HepG2 (cell line): ENCODE measurements around the gene ARRDC4. TPM values are rescaled to one million over a fixed set of nuclear protein-coding genes. Genes with fewer than 3 reads are reported as not detected.

ENCODE experiments used
- ATAC-seq: fragments of 200-7000 bp; cut with Tn5 transposase; 3 replicates; pipeline ENCODE4 v1.9.1; 2020; ENCODE audit warnings: mild to moderate bottlenecking, moderate library complexity
- BruUV-seq: library from RNA; stranded (reverse); fragments of 400-500 nt; replicated peaks from 2 replicates; lab custom pipeline; 2021; lab: Mats Ljungman, UMichigan
- CTCF ChIA-PET: fragments of 300-600 bp; formaldehyde crosslinking; extraction: SDS; loops from one replicate; lab custom pipeline; 2021; ENCODE audit warnings: low total read pairs, inconsistent platforms, low intra/inter-chr PET ratio; lab: Yijun Ruan, JAX
- POLR2A ChIA-PET: fragments of 350-600 bp; sonication (Branson Sonifier 250); formaldehyde crosslinking; loops from one replicate; lab custom pipeline; 2020; ENCODE audit warnings: antibody characterized with exemption, inconsistent platforms; lab: Yijun Ruan, JAX
- DNase-seq: peaks from one replicate; pipeline ENCODE4 v3.0.0-alpha.2; 2015; ENCODE audit warnings: low spot score
- FAIRE-seq: peaks from 3 replicates; lab custom pipeline; 2011; peaks lifted over from hg19 to GRCh38; lab: Jason Lieb, UNC
- H2AFZ ChIP-seq: one replicate; pipeline ENCODE4 v1.6.1; 2011; ENCODE audit warnings: low read length, inconsistent platforms
- H3K27ac ChIP-seq: fragments of 300-600 bp; 3 replicates; pipeline ENCODE4 v1.8.0; 2011; ENCODE audit warnings: mixed run types, mild to moderate bottlenecking, mixed read lengths, low read length, inconsistent platforms; ENCODE audit not compliant: insufficient read depth; ENCODE audit errors: extremely low read length
- H3K27me3 ChIP-seq, 2 experiments: fragments of 200-600 bp in 1 of 2; 2 replicates in 1 of 2; 3 replicates in 1 of 2; pipeline versions ENCODE4 v1.6.0 to v1.8.0; 2011; ENCODE audit warnings: low read length in 2 of 2, mild to moderate bottlenecking in 2 of 2, moderate library complexity in 2 of 2, inconsistent platforms in 1 of 2; ENCODE audit not compliant: insufficient read depth in 2 of 2, control insufficient read depth in 1 of 2
- H3K36me3 ChIP-seq, 2 experiments: fragments of 200-600 bp in 1 of 2; replicated peaks in 1 of 2; 2 replicates in 1 of 2; 3 replicates in 1 of 2; pipeline versions ENCODE4 v1.5.1 to v1.8.0; 2011; ENCODE audit warnings: low read length in 2 of 2, inconsistent platforms in 1 of 2; ENCODE audit not compliant: insufficient read depth in 2 of 2, control insufficient read depth in 1 of 2
- H3K4me1 ChIP-seq: 2 replicates; pipeline ENCODE4 v1.5.1; 2012; ENCODE audit warnings: low read length, inconsistent platforms; ENCODE audit not compliant: insufficient read depth
- H3K4me2 ChIP-seq: 2 replicates; pipeline ENCODE4 v1.6.0; 2011; ENCODE audit warnings: low read depth, low read length, inconsistent platforms
- H3K4me3 ChIP-seq, 3 experiments: fragments of 200-600 bp in 1 of 3; sonication (generic), shearing (Covaris generic) in 1 of 3; replicated peaks in 1 of 3; 2 replicates each; pipeline ENCODE4 v1.5.1; 2011 to 2016; ENCODE audit warnings: low read length in 3 of 3, inconsistent platforms in 2 of 3, low read depth in 2 of 3, mild to moderate bottlenecking in 2 of 3, control low read depth in 1 of 3, mixed read lengths in 1 of 3; ENCODE audit not compliant: insufficient read depth in 1 of 3
- H3K79me2 ChIP-seq: one replicate; pipeline ENCODE4 v1.6.1; 2011; ENCODE audit warnings: low read length, inconsistent platforms; ENCODE audit not compliant: insufficient read depth
- H3K9ac ChIP-seq: 2 replicates; pipeline ENCODE4 v1.6.0; 2011; ENCODE audit warnings: mild to moderate bottlenecking, low read depth, low read length, inconsistent platforms; ENCODE audit not compliant: insufficient read depth
- H3K9me3 ChIP-seq: 2 replicates; pipeline ENCODE4 v1.5.1; 2012; ENCODE audit warnings: mild to moderate bottlenecking, low read length
- H4K20me1 ChIP-seq: 2 replicates; pipeline ENCODE4 v1.6.0; 2011; ENCODE audit warnings: inconsistent platforms, mild to moderate bottlenecking, low read length, moderate library complexity; ENCODE audit not compliant: insufficient read depth
- ATAD3A ChIP-seq: sonication (generic); formaldehyde crosslinking; IDR thresholded peaks from 2 replicates; pipeline ENCODE4 v1.4.0; 2020; ENCODE audit warnings: missing genetic modification reagents
- EED ChIP-seq: sonication (generic); formaldehyde crosslinking; IDR thresholded peaks from 2 replicates; pipeline ENCODE4 v1.5.0; 2020; ENCODE audit warnings: mild to moderate bottlenecking, missing genetic modification reagents
- ELF1 ChIP-seq: sonication (generic); formaldehyde crosslinking; IDR thresholded peaks from 2 replicates; pipeline ENCODE4 v1.4.0; 2020; ENCODE audit warnings: missing genetic modification reagents
- IRF2 ChIP-seq: IDR thresholded peaks from 2 replicates; pipeline ENCODE4 v1.6.1; 2018; ENCODE audit warnings: missing genetic modification reagents, missing compliant biosample characterization
- ISX ChIP-seq: sonication (generic); formaldehyde crosslinking; conservative IDR thresholded peaks from 2 replicates; pipeline ENCODE4 v1.5.0; 2020; ENCODE audit warnings: missing genetic modification reagents
- PHF21A ChIP-seq: sonication (generic); formaldehyde crosslinking; IDR thresholded peaks from 2 replicates; pipeline ENCODE4 v1.5.0; 2020; ENCODE audit warnings: mild to moderate bottlenecking, missing genetic modification reagents
- POLR2AphosphoS5 ChIP-seq: IDR thresholded peaks from 2 replicates; pipeline ENCODE4 v1.6.1; 2012; ENCODE audit warnings: low read depth, low read length
- RCOR2 ChIP-seq: IDR thresholded peaks from 2 replicates; pipeline ENCODE4 v1.6.1; 2016; ENCODE audit warnings: missing biosample characterization, missing genetic modification reagents
- RORA ChIP-seq: sonication (generic); formaldehyde crosslinking; IDR thresholded peaks from 2 replicates; pipeline ENCODE4 v1.5.0; 2020; ENCODE audit warnings: mild to moderate bottlenecking, missing genetic modification reagents, moderate library complexity
- ZNF432 ChIP-seq: sonication (generic); formaldehyde crosslinking; IDR thresholded peaks from 2 replicates; pipeline ENCODE4 v1.5.0; 2020; ENCODE audit warnings: missing genetic modification reagents, mild to moderate bottlenecking, borderline replicate concordance
- ZNF614 ChIP-seq: IDR thresholded peaks from 2 replicates; pipeline ENCODE4 v1.6.1; 2018; ENCODE audit warnings: missing biosample characterization, missing genetic modification reagents, inconsistent platforms, borderline replicate concordance
- WGBS: methylation state at CpG from one replicate; pipeline ENCODE4 v1.1.6; 2017; ENCODE audit warnings: low lambda C conversion rate; 5-methylcytosine and 5-hydroxymethylcytosine counted together
- in situ Hi-C: cut with HindIII; loops from 2 replicates; pipeline ENCODE4 v1.10.0; 2017; ENCODE audit warnings: low pct_unique_long_range_greater_than_20kb; ENCODE audit not compliant: extremely low pct_ligation_motif_present
- intact Hi-C: fragments of 100-400 bp; cut with micrococcal nuclease; formaldehyde crosslinking; loops from one replicate; pipeline ENCODE4 v1.10.0; 2022; ENCODE audit not compliant: unreplicated experiment
- polyA plus RNA-seq, 8 experiments: library from polyadenylated mRNA; depleted of rRNA in 3 of 8; stranded (reverse) in 7 of 8; unstranded in 1 of 8; fragments of >200 nt; fragmentation: Illumina TruSeq in 4 of 8; extraction: Trizol in 4 of 8; gene quantifications; 2 replicates each; pipeline versions ENCODE4 v1.2.1 to v1.2.3, GENCODE V29; 2011 to 2016; ENCODE audit warnings: low read depth in 4 of 8, missing spikeins in 1 of 8, mixed read lengths in 1 of 8; ENCODE audit not compliant: insufficient read depth in 1 of 8
- total RNA-seq, 5 experiments: library from RNA; depleted of rRNA; stranded (reverse); fragments of >200 nt; fragmentation: Illumina TruSeq; extraction: Trizol; gene quantifications; 2 replicates each; pipeline ENCODE4 v1.2.3, GENCODE V29; 2016; ENCODE audit warnings: low read depth in 1 of 5
- TF ChIP-seq, protein P1 (sequence below): sonication (generic); formaldehyde crosslinking; IDR thresholded peaks from 2 replicates; pipeline ENCODE4 v1.8.1; 2022; ENCODE audit warnings: low read depth, mild to moderate bottlenecking, missing genetic modification reagents
- TF ChIP-seq, protein P2 (sequence below): sonication (generic); formaldehyde crosslinking; IDR thresholded peaks from 2 replicates; pipeline ENCODE4 v1.8.0; 2022; ENCODE audit warnings: missing genetic modification reagents, mild to moderate bottlenecking, borderline replicate concordance
- TF ChIP-seq, protein P3 (sequence below): sonication (generic); formaldehyde crosslinking; IDR thresholded peaks from 2 replicates; pipeline ENCODE4 v1.5.0; 2020; ENCODE audit warnings: mild to moderate bottlenecking, missing genetic modification reagents, borderline replicate concordance
- TF ChIP-seq, protein P4 (sequence below): sonication (generic); formaldehyde crosslinking; IDR thresholded peaks from 2 replicates; pipeline ENCODE4 v1.8.1; 2022; ENCODE audit warnings: mild to moderate bottlenecking, missing genetic modification reagents

ARRDC4 gene
- total and polyA plus RNA-seq, 2 of the 13 experiments (the other 11 are each of a cell fraction or from before 2014, with no cell fraction given), result 1.5 to 2.5 TPM

DNA sequence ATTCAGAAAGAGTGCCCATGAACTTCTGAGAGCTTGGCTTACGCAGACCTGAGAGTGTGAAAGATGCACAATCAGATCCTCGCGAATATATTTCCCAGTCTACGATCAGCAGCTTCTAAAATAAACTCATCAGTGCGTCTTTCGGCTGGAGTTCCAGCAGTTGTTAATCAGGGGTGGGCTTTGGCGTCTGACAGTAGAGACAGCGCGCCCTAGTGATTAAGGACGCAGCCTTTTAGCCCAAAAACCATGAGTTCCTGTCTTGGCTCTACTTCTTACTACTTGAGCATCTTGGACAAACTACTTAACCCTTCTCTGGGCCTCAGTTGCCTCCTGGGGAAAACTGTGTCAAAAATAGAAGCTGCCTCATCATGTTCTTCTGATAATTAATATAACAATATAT, 15.8 kb upstream of the ARRDC4 start:
- H3K9me3 ChIP-seq, result no peaks in the 10 kb centered on the region
- intact Hi-C loops (no loop called here), in situ Hi-C loops (no loop called here)
- DNase-seq, result no peak
- H3K79me2 ChIP-seq, result no peaks in the 10 kb centered on the region
- WGBS, result 24% methylated on average over 10 of the region's 10 CpGs
- no peak for TF ChIP-seq ZNF432 (CRISPR knock-in tag)
- no peak for TF ChIP-seq RCOR2 (CRISPR knock-in tag)
- no peak for TF ChIP-seq ATAD3A (CRISPR knock-in tag)
- TF ChIP-seq EED (CRISPR knock-in tag), result no peak
- no peak for TF ChIP-seq IRF2 (CRISPR knock-in tag)
- no peak for TF ChIP-seq PHF21A
- TF ChIP-seq ZNF614 (CRISPR knock-in tag), result no peak
- TF ChIP-seq, protein P1, sequence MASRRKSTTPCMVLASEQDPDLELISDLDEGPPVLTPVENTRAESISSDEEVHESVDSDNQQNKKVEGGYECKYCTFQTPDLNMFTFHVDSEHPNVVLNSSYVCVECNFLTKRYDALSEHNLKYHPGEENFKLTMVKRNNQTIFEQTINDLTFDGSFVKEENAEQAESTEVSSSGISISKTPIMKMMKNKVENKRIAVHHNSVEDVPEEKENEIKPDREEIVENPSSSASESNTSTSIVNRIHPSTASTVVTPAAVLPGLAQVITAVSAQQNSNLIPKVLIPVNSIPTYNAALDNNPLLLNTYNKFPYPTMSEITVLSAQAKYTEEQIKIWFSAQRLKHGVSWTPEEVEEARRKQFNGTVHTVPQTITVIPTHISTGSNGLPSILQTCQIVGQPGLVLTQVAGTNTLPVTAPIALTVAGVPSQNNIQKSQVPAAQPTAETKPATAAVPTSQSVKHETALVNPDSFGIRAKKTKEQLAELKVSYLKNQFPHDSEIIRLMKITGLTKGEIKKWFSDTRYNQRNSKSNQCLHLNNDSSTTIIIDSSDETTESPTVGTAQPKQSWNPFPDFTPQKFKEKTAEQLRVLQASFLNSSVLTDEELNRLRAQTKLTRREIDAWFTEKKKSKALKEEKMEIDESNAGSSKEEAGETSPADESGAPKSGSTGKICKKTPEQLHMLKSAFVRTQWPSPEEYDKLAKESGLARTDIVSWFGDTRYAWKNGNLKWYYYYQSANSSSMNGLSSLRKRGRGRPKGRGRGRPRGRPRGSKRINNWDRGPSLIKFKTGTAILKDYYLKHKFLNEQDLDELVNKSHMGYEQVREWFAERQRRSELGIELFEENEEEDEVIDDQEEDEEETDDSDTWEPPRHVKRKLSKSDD, result no peak
- no peak for TF ChIP-seq ELF1 (CRISPR knock-in tag)
- TF ChIP-seq, protein P2, sequence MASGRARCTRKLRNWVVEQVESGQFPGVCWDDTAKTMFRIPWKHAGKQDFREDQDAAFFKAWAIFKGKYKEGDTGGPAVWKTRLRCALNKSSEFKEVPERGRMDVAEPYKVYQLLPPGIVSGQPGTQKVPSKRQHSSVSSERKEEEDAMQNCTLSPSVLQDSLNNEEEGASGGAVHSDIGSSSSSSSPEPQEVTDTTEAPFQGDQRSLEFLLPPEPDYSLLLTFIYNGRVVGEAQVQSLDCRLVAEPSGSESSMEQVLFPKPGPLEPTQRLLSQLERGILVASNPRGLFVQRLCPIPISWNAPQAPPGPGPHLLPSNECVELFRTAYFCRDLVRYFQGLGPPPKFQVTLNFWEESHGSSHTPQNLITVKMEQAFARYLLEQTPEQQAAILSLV (CRISPR knock-in tag), result no peak
- TF ChIP-seq, protein P3, sequence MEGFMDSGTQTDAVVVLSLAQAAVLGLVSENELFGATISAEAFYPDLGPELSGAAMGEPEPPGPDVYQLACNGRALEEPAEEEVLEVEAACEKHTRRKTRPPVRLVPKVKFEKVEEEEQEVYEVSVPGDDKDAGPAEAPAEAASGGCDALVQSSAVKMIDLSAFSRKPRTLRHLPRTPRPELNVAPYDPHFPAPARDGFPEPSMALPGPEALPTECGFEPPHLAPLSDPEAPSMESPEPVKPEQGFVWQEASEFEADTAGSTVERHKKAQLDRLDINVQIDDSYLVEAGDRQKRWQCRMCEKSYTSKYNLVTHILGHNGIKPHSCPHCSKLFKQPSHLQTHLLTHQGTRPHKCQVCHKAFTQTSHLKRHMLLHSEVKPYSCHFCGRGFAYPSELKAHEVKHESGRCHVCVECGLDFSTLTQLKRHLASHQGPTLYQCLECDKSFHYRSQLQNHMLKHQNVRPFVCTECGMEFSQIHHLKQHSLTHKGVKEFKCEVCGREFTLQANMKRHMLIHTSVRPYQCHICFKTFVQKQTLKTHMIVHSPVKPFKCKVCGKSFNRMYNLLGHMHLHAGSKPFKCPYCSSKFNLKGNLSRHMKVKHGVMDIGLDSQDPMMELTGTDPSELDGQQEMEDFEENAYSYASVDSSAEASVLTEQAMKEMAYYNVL (CRISPR knock-in tag), result no peak
- TF ChIP-seq RORA (CRISPR knock-in tag), result no peak
- TF ChIP-seq ISX (CRISPR knock-in tag), result no peak
- TF ChIP-seq POLR2AphosphoS5, result no peak
- TF ChIP-seq, protein P4, sequence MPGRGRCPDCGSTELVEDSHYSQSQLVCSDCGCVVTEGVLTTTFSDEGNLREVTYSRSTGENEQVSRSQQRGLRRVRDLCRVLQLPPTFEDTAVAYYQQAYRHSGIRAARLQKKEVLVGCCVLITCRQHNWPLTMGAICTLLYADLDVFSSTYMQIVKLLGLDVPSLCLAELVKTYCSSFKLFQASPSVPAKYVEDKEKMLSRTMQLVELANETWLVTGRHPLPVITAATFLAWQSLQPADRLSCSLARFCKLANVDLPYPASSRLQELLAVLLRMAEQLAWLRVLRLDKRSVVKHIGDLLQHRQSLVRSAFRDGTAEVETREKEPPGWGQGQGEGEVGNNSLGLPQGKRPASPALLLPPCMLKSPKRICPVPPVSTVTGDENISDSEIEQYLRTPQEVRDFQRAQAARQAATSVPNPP (CRISPR knock-in tag), result no peak
- peaks cover 10% of the 10 kb centered on the region for H3K4me1 ChIP-seq
- no peak overlapping the region for H3K27ac ChIP-seq
- H4K20me1 ChIP-seq, result no peaks in the 10 kb centered on the region
- H2AFZ ChIP-seq, result no peak overlapping the region
- POLR2A ChIA-PET, result no interaction called here
- no peak for ATAC-seq
- FAIRE-seq, result no peak
- no peak overlapping the region for H3K9ac ChIP-seq
- H3K27me3 ChIP-seq, result no peaks in the 10 kb centered on the region; a peak in 2 of 5 replicates
- no peak overlapping the region for H3K4me2 ChIP-seq
- no peaks in the 10 kb centered on the region for H3K36me3 ChIP-seq
- CTCF ChIA-PET, result no interaction called here
- BruUV-seq, result no TSS peak
- no peak overlapping the region for H3K4me3 ChIP-seq
